Measurements from ENCODE around the gene BRMS1.
"Not testable (repeated sequence)": the region's sequence is repeated elsewhere in the genome, so short reads cannot be mapped to it uniquely, and the experiment has no call there.

DNA sequence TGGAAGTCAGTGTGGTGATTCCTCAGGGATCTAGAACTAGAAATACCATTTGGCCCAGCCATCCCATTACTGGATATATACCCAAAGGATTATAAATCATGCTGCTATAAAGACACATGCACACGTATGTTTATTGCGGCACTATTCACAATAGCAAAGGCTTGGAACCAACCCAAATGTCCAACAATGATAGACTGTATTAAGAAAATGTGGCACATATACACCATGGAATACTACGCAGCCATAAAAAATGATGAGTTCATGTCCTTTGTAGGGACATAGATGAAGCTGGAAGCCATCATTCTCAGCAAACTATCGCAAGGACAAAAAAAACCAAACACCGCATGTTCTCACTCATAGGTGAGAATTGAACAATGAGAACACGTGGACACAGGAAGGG is 24.2 kb downstream of the BRMS1 start:
- TF ChIP-seq EZH2 (IDR thresholded peaks at IDR 0.05; ENCODE audit: insufficient read depth, poor library complexity, severe bottlenecking); EZH2phosphoT487 (IDR thresholded peaks at IDR 0.05; ENCODE audit: insufficient read depth, low read depth): not testable (repeated sequence)
